Hepatocyte (in vitro differentiated cells): Measurements from ENCODE around the gene HERC4. TPM values are rescaled to one million over a fixed set of nuclear protein-coding genes. Genes with fewer than 3 reads are reported as not detected.

ENCODE experiments used
- DNase-seq: peaks from one replicate; pipeline ENCODE4 v3.0.0-alpha.2; 2016; ENCODE audit warnings: low spot score
- H2AFZ ChIP-seq: fragments of 200-600 bp; sonication (generic); 2 replicates; pipeline ENCODE4 v1.6.0; 2016; ENCODE audit warnings: antibody characterized with exemption, mild to moderate bottlenecking
- H3K27ac ChIP-seq: fragments of 200-600 bp; sonication (generic); 2 replicates; pipeline ENCODE4 v1.5.1; 2016; ENCODE audit warnings: mild to moderate bottlenecking
- H3K27me3 ChIP-seq: fragments of 200-600 bp; sonication (generic); 2 replicates; pipeline ENCODE4 v1.6.1; 2016
- H3K36me3 ChIP-seq: fragments of 200-600 bp; sonication (generic); replicated peaks from 2 replicates; pipeline ENCODE4 v1.5.1; 2016; ENCODE audit warnings: low read depth; ENCODE audit not compliant: insufficient read depth
- H3K4me1 ChIP-seq: fragments of 200-600 bp; sonication (generic); 2 replicates; pipeline ENCODE4 v1.5.1; 2016; ENCODE audit warnings: mild to moderate bottlenecking, moderate library complexity; ENCODE audit not compliant: insufficient read depth
- H3K4me2 ChIP-seq: fragments of 200-600 bp; sonication (generic); 2 replicates; pipeline ENCODE4 v1.6.0; 2016
- H3K4me3 ChIP-seq: fragments of 200-600 bp; sonication (generic); 2 replicates; pipeline ENCODE4 v1.5.1; 2016; ENCODE audit warnings: mild to moderate bottlenecking
- H3K79me2 ChIP-seq: fragments of 200-600 bp; sonication (generic); 2 replicates; pipeline ENCODE4 v1.6.0; 2017; ENCODE audit warnings: mild to moderate bottlenecking
- H3K9me2 ChIP-seq: fragments of 200-600 bp; sonication (generic); replicated peaks from 2 replicates; pipeline ENCODE4 v1.6.0; 2017; ENCODE audit warnings: mild to moderate bottlenecking; ENCODE audit not compliant: insufficient read depth
- H3K9me3 ChIP-seq: fragments of 200-600 bp; sonication (generic); 2 replicates; pipeline ENCODE4 v1.5.1; 2016; ENCODE audit warnings: low read depth, mild to moderate bottlenecking
- H4K20me1 ChIP-seq: fragments of 200-600 bp; sonication (generic); 2 replicates; pipeline ENCODE4 v1.6.0; 2016; ENCODE audit warnings: mild to moderate bottlenecking; ENCODE audit not compliant: insufficient read depth, poor library complexity, severe bottlenecking
- CTCF ChIP-seq: fragments of 200-600 bp; sonication (generic); IDR thresholded peaks from 2 replicates; pipeline ENCODE4 v1.5.1; 2016; ENCODE audit warnings: antibody characterized with exemption, mild to moderate bottlenecking; ENCODE audit not compliant: poor library complexity
- EZH2 ChIP-seq: fragments of 200-600 bp; sonication (generic); IDR thresholded peaks from 2 replicates; pipeline ENCODE4 v1.6.1; 2016; ENCODE audit warnings: antibody characterized with exemption, mild to moderate bottlenecking, borderline replicate concordance
- EZH2phosphoT487 ChIP-seq: fragments of 200-600 bp; sonication (generic); IDR thresholded peaks from one replicate; pipeline ENCODE4 v1.6.1; 2018; ENCODE audit warnings: antibody characterized with exemption, mild to moderate bottlenecking, low read depth, moderate library complexity; ENCODE audit not compliant: unreplicated experiment, severe bottlenecking
- WGBS: methylation state at CpG from one replicate; pipeline ENCODE4 v1.1.6; 2016; ENCODE audit warnings: low lambda C conversion rate; ENCODE audit errors: missing lambda C conversion rate; 5-methylcytosine and 5-hydroxymethylcytosine counted together
- polyA plus RNA-seq: library from polyadenylated mRNA; unstranded; fragments of >200 nt; fragmentation: Nextera tagmentation; extraction: Ambion mirVana; gene quantifications from 2 replicates; pipeline ENCODE4 v1.2.1, GENCODE V29; 2016
- total RNA-seq: library from RNA; depleted of rRNA; stranded (reverse); fragments of >200 nt; gene quantifications from 2 replicates; pipeline ENCODE4 v1.2.3, GENCODE V29; 2014

Gene HERC4
- total and polyA plus RNA-seq, 2 experiments from 2014 or later, result 23.3 to 54.0 TPM

GRCh38 chr10:68108051-68108450 lies 33.0 kb upstream of the HERC4 start:
- 91% methylated on average over 3 of the region's 3 CpGs for WGBS
- H3K4me1 ChIP-seq, result peaks cover 5% of the 10 kb centered on the region
- no peak for DNase-seq
- no peaks in the 10 kb centered on the region for H3K9me3 ChIP-seq
- H2AFZ ChIP-seq, result no peak overlapping the region
- TF ChIP-seq EZH2, result no peak
- no peak for TF ChIP-seq EZH2phosphoT487
- no peak for TF ChIP-seq CTCF
- H3K27me3 ChIP-seq, result no peaks in the 10 kb centered on the region
- H3K4me3 ChIP-seq, result no peak overlapping the region
- no peak overlapping the region for H3K4me2 ChIP-seq
- H3K9me2 ChIP-seq, result no peaks in the 10 kb centered on the region
- H3K79me2 ChIP-seq, result no peaks in the 10 kb centered on the region
- H3K36me3 ChIP-seq, result no peaks in the 10 kb centered on the region
- H4K20me1 ChIP-seq, result no peaks in the 10 kb centered on the region
- no peak overlapping the region for H3K27ac ChIP-seq

GRCh38 chr10:68107651-68108050 lies 32.6 kb upstream of the HERC4 start:
- Histone ChIP-seq H3K79me2 (no peaks in the 10 kb centered on the region), H4K20me1 (no peaks in the 10 kb centered on the region), H3K27me3 (no peaks in the 10 kb centered on the region), H3K4me3 (no peak overlapping the region), H2AFZ (no peak overlapping the region), H3K4me2 (no peak overlapping the region), H3K9me3 (no peaks in the 10 kb centered on the region), H3K27ac (no peak overlapping the region), H3K36me3 (no peaks in the 10 kb centered on the region), H3K4me1 (peaks cover 5% of the 10 kb centered on the region), H3K9me2 (no peaks in the 10 kb centered on the region)
- WGBS, result 76% methylated on average over 1 of the region's 1 CpG
- TF ChIP-seq CTCF (no peak), EZH2 (no peak), EZH2phosphoT487 (no peak)
- DNase-seq, result no peak

- H4K20me1 ChIP-seq, result no peaks in the 10 kb centered on the region
- H3K27ac ChIP-seq, result no peak overlapping the region
- no peaks in the 10 kb centered on the region for H3K9me3 ChIP-seq
- no peaks in the 10 kb centered on the region for H3K36me3 ChIP-seq
- no peak overlapping the region for H3K4me3 ChIP-seq
- WGBS, result 66% methylated on average over 3 of the region's 3 CpGs
- no peaks in the 10 kb centered on the region for H3K79me2 ChIP-seq
- no peaks in the 10 kb centered on the region for H3K27me3 ChIP-seq
- no peak overlapping the region for H2AFZ ChIP-seq
- H3K4me2 ChIP-seq, result no peak overlapping the region
- H3K4me1 ChIP-seq, result peaks cover 5% of the 10 kb centered on the region
- no peaks in the 10 kb centered on the region for H3K9me2 ChIP-seq
- no peak for DNase-seq
- no peak for TF ChIP-seq CTCF
- TF ChIP-seq EZH2, result no peak
Measured at GRCh38 chr10:68106656-68107055, 31.6 kb upstream of the HERC4 start.

- 39% methylated on average over 3 of the region's 3 CpGs for WGBS
- no peak for DNase-seq
- H3K27ac ChIP-seq, result no peak overlapping the region
- H3K9me3 ChIP-seq, result no peaks in the 10 kb centered on the region
- no peaks in the 10 kb centered on the region for H3K36me3 ChIP-seq
- no peaks in the 10 kb centered on the region for H3K27me3 ChIP-seq
- H3K9me2 ChIP-seq, result no peaks in the 10 kb centered on the region
- TF ChIP-seq CTCF (no peak), EZH2 (no peak), EZH2phosphoT487 (no peak)
- H3K4me3 ChIP-seq, result no peak overlapping the region
- no peak overlapping the region for H2AFZ ChIP-seq
- H4K20me1 ChIP-seq, result no peaks in the 10 kb centered on the region
- H3K4me1 ChIP-seq, result peaks cover 5% of the 10 kb centered on the region
- H3K79me2 ChIP-seq, result no peaks in the 10 kb centered on the region
- H3K4me2 ChIP-seq, result no peak overlapping the region
Measured at GRCh38 chr10:68105820-68106219, 30.7 kb upstream of the HERC4 start.
